Measurements from ENCODE around the gene CFAP97D2. TPM values are rescaled to one million over a fixed set of nuclear protein-coding genes. Genes with fewer than 3 reads are reported as not detected.

CFAP97D2 gene
- total RNA-seq, 3 donors from 2014 or later (not counting 1 experiment from before 2014, with no cell fraction given), result 0.45 to 7.7 TPM; not detected in 1

- Mint-ChIP-seq H3K27me3 (ENCODE audit: low read depth in 2 of 2) (no peaks in the 10 kb centered on the region), H3K36me3 (no peaks in the 10 kb centered on the region), H3K4me3 (no peak overlapping the region), H3K4me1 (peaks cover 27 to 29% of the 10 kb centered on the region in 2 donors), H3K27ac (no peak overlapping the region), H3K9me3 (no peaks in the 10 kb centered on the region)
- Histone ChIP-seq H3K36me3 (ENCODE audit: control insufficient read depth, insufficient read depth, low read length) (no peaks in the 10 kb centered on the region), H3K27ac (ENCODE audit: low read length) (no peak overlapping the region), H3K4me1 (ENCODE audit: control insufficient read depth, insufficient read depth, low read length) (peaks cover 16% of the 10 kb centered on the region), H3K9me3 (ENCODE audit: control insufficient read depth, insufficient read depth, low read length) (no peaks in the 10 kb centered on the region), H3K27me3 (ENCODE audit: control insufficient read depth, insufficient read depth, low read length) (no peaks in the 10 kb centered on the region), H3K4me3 (ENCODE audit: low read length) (no peak overlapping the region)
- no peak for ATAC-seq
- TF ChIP-seq CTCF (IDR thresholded peaks at IDR 0.05), result no peak
- 9% methylated on average over 3 of the region's 3 CpGs for WGBS (ENCODE audit: insufficient coverage)
- DNase-seq, result peak in 1 of 2 donors; percentile 27
- intact Hi-C loops (cut with micrococcal nuclease), result no loop called here
Measured at GRCh38 chr13:114219392-114219791, 40.3 kb downstream of the CFAP97D2 start.

- no peak overlapping the region for H3K27ac ChIP-seq (ENCODE audit: low read length)
- H3K27me3 ChIP-seq (ENCODE audit: control insufficient read depth, insufficient read depth, low read length), result no peaks in the 10 kb centered on the region
- no peaks in the 10 kb centered on the region for H3K27me3 Mint-ChIP-seq (ENCODE audit: low read depth in 2 of 2)
- DNase-seq, result no peak
- no peaks in the 10 kb centered on the region for H3K9me3 Mint-ChIP-seq
- no peak overlapping the region for H3K4me3 ChIP-seq (ENCODE audit: low read length)
- intact Hi-C loops (cut with micrococcal nuclease), result no loop called here
- H3K4me1 Mint-ChIP-seq, result peaks cover 43 to 58% of the 10 kb centered on the region in 2 donors
- no peaks in the 10 kb centered on the region for H3K36me3 ChIP-seq (ENCODE audit: control insufficient read depth, insufficient read depth, low read length)
- peaks cover 41% of the 10 kb centered on the region for H3K4me1 ChIP-seq (ENCODE audit: control insufficient read depth, insufficient read depth, low read length)
- H3K9me3 ChIP-seq (ENCODE audit: control insufficient read depth, insufficient read depth, low read length), result no peaks in the 10 kb centered on the region
- TF ChIP-seq CTCF (IDR thresholded peaks at IDR 0.05), result no peak
- peak overlapping the region; percentile 4 to 27 for H3K27ac Mint-ChIP-seq
- H3K36me3 Mint-ChIP-seq, result no peaks in the 10 kb centered on the region
- WGBS (ENCODE audit: insufficient coverage), result 35% methylated on average over 9 of the region's 9 CpGs
- peak; percentile 20 to 46 (median 44) for ATAC-seq
- H3K4me3 Mint-ChIP-seq, result peak overlapping the region; percentile 14
Measured at GRCh38 chr13:114222461-114222968, 43.5 kb downstream of the CFAP97D2 start.

- no peak overlapping the region for H3K4me3 Mint-ChIP-seq
- H3K9me3 ChIP-seq (ENCODE audit: control insufficient read depth, insufficient read depth, low read length), result no peaks in the 10 kb centered on the region
- H3K4me1 Mint-ChIP-seq, result peaks cover 40 to 58% of the 10 kb centered on the region in 2 donors
- no peak for TF ChIP-seq CTCF (IDR thresholded peaks at IDR 0.05)
- no peak for DNase-seq
- WGBS (ENCODE audit: insufficient coverage), result 96% methylated on average over 13 of the region's 13 CpGs
- ATAC-seq, result no peak
- no peaks in the 10 kb centered on the region for H3K36me3 Mint-ChIP-seq
- intact Hi-C loops (cut with micrococcal nuclease), result no loop called here
- H3K4me1 ChIP-seq (ENCODE audit: control insufficient read depth, insufficient read depth, low read length), result peaks cover 41% of the 10 kb centered on the region
- H3K36me3 ChIP-seq (ENCODE audit: control insufficient read depth, insufficient read depth, low read length), result no peaks in the 10 kb centered on the region
- peak overlapping the region in 1 of 2 donors; percentile 77 for H3K27ac Mint-ChIP-seq
- H3K27me3 ChIP-seq (ENCODE audit: control insufficient read depth, insufficient read depth, low read length), result no peaks in the 10 kb centered on the region
- H3K9me3 Mint-ChIP-seq, result no peaks in the 10 kb centered on the region
- no peak overlapping the region for H3K27ac ChIP-seq (ENCODE audit: low read length)
- no peaks in the 10 kb centered on the region for H3K27me3 Mint-ChIP-seq (ENCODE audit: low read depth in 2 of 2)
- no peak overlapping the region for H3K4me3 ChIP-seq (ENCODE audit: low read length)
Measured at GRCh38 chr13:114224201-114224600, 45.1 kb downstream of the CFAP97D2 start.

DNA sequence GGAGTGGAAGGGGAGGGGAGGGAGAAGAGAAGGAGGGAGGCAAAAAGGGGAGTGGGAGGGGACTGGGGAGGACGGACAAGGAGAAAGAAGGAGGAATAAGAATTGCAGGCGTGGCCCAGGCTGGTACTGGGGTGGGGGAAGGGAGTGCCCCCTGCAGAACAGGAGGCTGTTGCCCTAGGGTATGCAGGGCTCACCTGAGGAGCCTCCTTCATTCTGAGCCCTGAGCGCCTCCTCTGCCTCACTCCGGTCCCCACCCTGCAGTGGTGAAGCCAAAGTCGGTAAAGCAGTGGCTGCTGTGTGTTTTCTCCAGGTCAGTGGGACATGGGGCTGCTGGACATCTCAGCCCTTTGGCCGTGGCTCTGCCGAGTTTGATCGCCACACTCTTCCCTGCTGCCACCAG, 46.6 kb downstream of the CFAP97D2 start:
- no peaks in the 10 kb centered on the region for H3K9me3 ChIP-seq (ENCODE audit: control insufficient read depth, insufficient read depth, low read length)
- WGBS (ENCODE audit: insufficient coverage), result 91% methylated on average over 8 of the region's 8 CpGs
- ATAC-seq, result no peak
- H3K4me3 Mint-ChIP-seq, result no peak overlapping the region
- intact Hi-C loops (cut with micrococcal nuclease), result loop anchor here (1.0 to 5.0 kb wide), 6 partner anchors 83 to 408 kb away; partner anchors contain the start of gene RASA3
- TF ChIP-seq CTCF (IDR thresholded peaks at IDR 0.05), result no peak
- DNase-seq, result peak in 1 of 2 donors; percentile 48
- peaks cover 4 to 13% of the 10 kb centered on the region in 2 donors for H3K27me3 Mint-ChIP-seq (ENCODE audit: low read depth in 2 of 2)
- peaks cover 34% of the 10 kb centered on the region for H3K4me1 ChIP-seq (ENCODE audit: control insufficient read depth, insufficient read depth, low read length)
- H3K27ac Mint-ChIP-seq, result peak overlapping the region in 1 of 2 donors; percentile 19
- peaks cover 35 to 52% of the 10 kb centered on the region in 2 donors for H3K4me1 Mint-ChIP-seq
- H3K9me3 Mint-ChIP-seq, result no peaks in the 10 kb centered on the region
- no peak overlapping the region for H3K27ac ChIP-seq (ENCODE audit: low read length)
- H3K4me3 ChIP-seq (ENCODE audit: low read length), result no peak overlapping the region
- no peaks in the 10 kb centered on the region for H3K27me3 ChIP-seq (ENCODE audit: control insufficient read depth, insufficient read depth, low read length)
- H3K36me3 Mint-ChIP-seq, result no peaks in the 10 kb centered on the region
- H3K36me3 ChIP-seq (ENCODE audit: control insufficient read depth, insufficient read depth, low read length), result no peaks in the 10 kb centered on the region

Data from natural killer cell (primary cell).